Measurements from ENCODE around the gene CABP4.
"Not testable (repeated sequence)": the region's sequence is repeated elsewhere in the genome, so short reads cannot be mapped to it uniquely, and the experiment has no call there.

Gene CABP4

GRCh38 chr11:67453816-67454732 lies 1.1 kb upstream of the CABP4 start:
- DNase-seq (ENCODE audit: low read depth in 2 of 2): no peak

- no peak for DNase-seq (ENCODE audit: low read depth in 2 of 2)
Measured at GRCh38 chr11:67456068-67456705, 1.0 kb downstream of the CABP4 start.

DNA sequence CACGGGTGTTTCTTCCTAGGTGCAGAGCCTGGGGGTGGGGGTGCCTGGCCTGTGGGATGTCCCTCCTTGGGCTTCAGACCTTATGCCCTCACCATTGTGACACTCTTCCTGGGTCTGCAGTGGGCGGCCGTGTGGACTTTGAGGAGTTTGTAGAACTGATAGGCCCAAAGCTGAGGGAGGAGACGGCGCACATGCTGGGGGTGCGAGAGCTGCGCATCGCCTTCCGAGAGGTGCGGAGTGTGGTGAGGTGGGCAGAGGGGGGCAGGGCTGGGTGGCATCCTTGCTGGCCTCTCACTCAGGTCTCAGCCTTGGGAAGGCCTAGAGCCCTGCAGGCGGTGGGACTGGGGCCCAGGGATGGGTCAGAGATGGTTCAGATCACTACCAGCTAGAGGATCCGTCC lies 2.3 kb downstream of the CABP4 start:
- no peak for DNase-seq (ENCODE audit: low read depth in 2 of 2)

- DNase-seq (ENCODE audit: low read depth in 2 of 2): no peak
Measured at GRCh38 chr11:67458266-67458665, 3.1 kb downstream of the CABP4 start.

DNA sequence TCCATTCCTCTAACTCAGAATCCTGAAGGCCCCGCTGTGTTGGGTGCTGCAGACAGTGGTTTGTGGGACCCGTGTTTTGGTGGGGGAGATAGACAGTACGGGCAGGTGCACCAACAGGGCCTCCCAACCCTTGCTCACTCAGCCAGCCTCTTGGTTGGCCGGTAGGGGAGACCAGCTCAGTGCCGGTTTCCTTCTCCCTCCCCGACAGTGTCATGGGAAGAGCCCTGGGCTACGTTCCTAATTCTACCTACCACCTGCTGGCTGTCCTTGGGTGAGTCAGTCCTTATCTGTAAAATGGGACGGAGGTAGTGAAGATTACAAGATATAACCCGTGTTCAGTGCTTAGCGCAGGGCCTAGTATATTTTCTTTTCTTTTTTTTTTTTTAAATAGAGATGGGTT lies 8.0 kb downstream of the CABP4 start:
- no peak for DNase-seq (ENCODE audit: low read depth in 2 of 2)

- no peak for DNase-seq (ENCODE audit: low read depth in 2 of 2)
Measured at GRCh38 chr11:67463680-67464410, 8.7 kb downstream of the CABP4 start.

DNA sequence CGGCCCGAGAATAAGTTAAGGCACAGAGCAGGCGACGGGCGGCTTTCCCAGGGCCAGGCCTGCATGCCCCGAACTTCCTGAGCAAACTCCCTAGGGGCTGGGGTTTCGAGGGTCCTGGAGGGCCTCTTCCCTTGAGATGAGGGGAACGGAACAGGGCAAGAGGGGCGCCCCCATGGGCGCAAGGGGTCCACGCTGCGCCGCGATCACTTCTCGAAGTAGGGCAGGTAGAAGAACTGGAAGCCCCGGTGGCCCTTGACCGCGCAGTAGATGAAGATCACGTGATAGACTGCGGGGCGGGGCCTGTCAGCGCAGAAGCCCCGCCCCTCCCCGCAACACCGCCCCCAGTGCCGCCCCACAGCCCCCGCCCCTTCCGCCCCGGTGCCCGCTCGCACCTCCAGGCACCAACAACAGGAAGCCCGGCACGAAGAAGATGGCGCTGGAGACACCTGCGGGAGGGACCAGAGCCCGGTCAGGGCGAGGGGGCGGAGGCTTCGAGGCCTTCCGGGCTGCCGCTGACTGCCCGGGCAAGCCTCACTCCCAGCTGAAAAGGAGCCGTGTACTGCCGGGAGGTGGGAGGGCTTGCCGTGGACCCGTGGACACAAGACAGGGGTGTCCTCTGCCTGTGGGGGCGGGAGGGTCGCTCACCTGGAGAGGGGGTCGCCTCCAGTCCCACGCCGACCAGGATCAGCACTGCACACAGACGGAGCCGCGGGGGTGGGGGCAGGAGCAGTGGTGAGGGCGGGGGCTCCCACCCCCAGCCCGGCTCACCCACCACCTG lies 9.4 kb downstream of the CABP4 start:
- peak; percentile 82 to 86 for DNase-seq (ENCODE audit: low read depth in 2 of 2)

- no peak for DNase-seq (ENCODE audit: low read depth in 2 of 2)
Measured at GRCh38 chr11:67465189-67465510, 10.0 kb downstream of the CABP4 start.

DNA sequence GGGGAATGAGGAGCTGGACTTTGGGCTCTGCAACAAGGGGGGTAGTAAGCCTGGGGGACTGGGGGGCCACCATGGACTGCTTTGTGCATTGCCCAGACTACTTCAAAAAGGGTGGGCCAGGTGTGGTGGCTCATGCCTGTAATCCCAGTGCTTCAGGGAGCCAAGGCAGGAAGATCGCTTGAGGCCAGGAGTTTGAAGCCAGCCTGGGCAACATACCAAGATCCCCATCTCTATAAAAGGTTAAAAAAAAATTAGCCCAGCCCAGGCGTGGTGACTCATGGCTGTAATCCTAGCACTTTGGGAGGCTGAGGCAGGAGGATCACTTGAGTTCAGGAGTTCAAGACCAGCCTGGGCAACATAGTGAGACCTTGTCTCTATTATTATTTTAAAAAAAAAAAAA lies 10.4 kb downstream of the CABP4 start:
- DNase-seq (ENCODE audit: low read depth in 2 of 2): not testable (repeated sequence)

- no peak for DNase-seq (ENCODE audit: low read depth in 2 of 2)
Measured at GRCh38 chr11:67466367-67466766, 11.2 kb downstream of the CABP4 start.

GRCh38 chr11:67466962-67467771 lies 12.0 kb downstream of the CABP4 start:
- DNase-seq (ENCODE audit: low read depth in 2 of 2): no peak

DNA sequence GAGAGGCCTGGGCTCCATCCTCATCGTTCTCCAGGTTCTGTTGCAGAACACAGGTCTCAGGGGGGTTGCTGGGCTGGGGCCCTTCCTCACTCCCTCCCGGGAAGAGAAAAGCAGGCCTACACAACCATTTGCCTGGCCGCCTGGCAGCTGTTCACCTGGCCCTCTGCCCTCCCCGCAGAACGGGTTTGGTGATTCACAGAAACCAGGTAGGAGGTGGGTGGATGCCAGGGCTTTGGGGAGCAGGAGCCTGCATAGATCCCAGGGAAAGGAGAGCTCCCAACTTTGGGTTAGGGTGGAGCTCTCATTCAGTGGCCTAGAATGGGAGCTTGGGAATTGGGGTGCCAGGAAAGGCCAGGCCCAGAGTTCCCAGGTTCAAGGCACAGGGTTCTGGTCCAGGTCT lies 12.9 kb downstream of the CABP4 start:
- no peak for DNase-seq (ENCODE audit: low read depth in 2 of 2)

DNA sequence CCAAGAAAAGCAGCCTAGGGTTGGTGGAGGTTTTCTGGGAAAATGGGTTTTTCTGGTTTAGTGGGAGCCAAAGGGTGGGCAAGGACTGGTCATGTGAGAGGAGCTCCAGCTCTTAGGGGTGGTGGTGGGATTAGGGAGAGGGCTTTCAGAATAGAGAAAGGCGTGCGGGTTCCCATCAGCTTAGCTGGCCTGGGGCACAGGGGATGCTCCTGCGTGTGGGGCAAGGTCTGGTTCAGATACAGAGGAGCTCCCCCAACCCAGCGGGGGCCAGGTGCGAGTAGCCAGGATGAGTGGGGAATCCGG lies 13.3 kb downstream of the CABP4 start:
- no peak for DNase-seq (ENCODE audit: low read depth in 2 of 2)

GRCh38 chr11:67468759-67469507 lies 13.8 kb downstream of the CABP4 start, which contains the start of gene TMEM134:
TMEM134 (minus strand) TSS chr11:67469251; CDS start chr11:67469192, 59 bp downstream.
- DNase-seq (ENCODE audit: low read depth in 2 of 2): peak; percentile 84 to 88

DNA sequence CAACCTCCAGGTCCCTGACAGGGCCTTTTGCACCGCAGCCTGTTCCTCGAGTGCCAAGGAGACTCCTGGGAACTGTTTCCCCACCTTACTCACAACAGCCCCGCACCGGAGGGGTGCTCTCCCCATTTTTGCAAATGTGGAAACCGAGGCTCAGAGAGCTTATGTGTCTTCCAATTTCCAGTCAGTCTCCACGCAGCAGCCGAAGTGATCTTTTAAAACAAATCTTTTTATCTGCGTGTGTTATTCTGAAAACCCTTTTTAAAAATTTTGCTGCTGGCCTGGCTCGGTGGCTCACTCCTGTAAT lies 14.3 kb downstream of the CABP4 start:
- no peak for DNase-seq (ENCODE audit: low read depth in 2 of 2)

DNA sequence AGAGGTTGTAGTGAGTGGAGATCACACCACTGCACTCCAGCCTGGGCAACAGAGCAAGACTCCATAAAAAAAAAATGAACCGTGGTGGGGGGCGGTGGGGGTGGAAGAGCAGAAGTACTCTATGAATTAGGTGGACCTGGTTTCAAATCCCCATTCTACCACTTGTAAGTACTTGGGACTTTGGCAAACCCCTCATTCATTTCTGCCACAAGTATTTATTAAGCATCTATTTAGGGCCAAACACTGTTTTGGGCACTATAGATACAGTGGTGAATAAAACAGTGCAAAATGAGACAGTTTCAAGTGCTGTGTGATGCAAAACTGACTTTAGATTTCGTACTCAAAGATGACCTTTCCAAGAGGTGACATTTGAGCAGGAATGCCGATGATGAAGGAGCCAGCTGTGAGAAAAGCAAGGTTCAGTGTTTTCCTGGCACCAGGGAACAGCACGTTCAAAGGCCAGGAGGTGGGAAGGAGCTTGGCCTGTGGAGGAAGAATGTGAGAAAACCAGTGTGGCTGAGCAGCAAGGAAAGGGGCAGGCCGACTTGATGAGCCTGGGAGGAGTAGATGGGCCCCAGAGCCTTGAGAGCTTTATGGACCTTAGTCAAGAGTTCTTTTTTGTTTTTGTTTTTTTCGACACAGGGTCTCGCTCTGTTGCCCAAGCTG lies 15.3 kb downstream of the CABP4 start:
- DNase-seq (ENCODE audit: low read depth in 2 of 2): no peak

- no peak for DNase-seq (ENCODE audit: low read depth in 2 of 2)
Measured at GRCh38 chr11:67472882-67473281, 17.7 kb downstream of the CABP4 start.

DNA sequence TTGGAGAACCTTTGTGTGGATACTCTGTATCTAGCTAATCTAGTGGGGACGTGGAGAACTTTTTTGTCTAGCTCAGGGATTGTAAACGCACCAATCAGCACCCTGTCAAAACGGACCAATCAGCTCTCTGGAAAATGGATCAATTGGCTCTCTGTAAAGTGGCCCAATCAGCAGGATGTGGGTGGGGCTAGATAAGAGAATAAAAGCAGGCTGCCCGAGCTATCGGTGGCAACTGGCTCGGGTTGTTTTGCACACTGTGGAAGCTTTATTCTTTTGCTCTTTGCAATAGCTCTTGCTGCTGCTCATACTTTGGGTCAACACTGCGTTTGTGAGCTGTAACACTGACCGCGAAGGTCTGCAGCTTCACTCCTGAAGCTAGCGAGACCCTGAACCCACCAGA lies 21.5 kb downstream of the CABP4 start:
- not testable (repeated sequence) for DNase-seq (ENCODE audit: low read depth in 2 of 2)

DNA sequence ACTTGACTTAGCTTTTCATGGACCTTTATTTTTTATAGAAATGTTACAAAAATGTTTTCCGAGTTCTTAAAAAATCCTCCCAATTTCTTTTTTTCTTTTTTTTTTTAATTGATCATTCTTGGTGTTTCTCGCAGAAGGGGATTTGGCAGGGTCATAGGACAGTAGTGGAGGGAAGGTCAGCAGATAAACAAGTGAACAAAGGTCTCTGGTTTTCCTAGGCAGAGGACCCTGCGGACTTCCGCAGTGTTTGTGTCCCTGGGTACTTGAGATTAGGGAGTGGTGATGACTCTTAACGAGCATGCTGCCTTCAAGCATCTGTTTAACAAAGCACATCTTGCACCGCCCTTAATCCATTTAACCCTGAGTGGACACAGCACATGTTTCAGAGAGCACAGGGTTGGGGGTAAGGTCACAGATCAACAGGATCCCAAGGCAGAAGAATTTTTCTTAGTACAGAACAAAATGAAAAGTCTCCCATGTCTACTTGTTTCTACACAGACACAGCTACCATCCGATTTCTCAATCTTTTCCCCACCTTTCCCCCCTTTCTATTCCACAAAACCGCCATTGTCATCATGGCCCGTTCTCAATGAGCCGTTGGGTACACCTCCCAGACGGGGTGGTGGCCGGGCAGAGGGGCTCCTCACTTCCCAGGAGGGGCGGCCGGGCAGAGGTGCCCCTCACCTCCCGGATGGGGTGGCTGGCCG lies 22.3 kb downstream of the CABP4 start:
- not testable (repeated sequence) for DNase-seq (ENCODE audit: low read depth in 2 of 2)
